Stimulated activated CD8-positive, alpha-beta memory T cell treated with anti-CD3 and anti-CD28 coated beads, Interleukin-15, amount 100 ng/mL, for 4 hours (primary cell): ENCODE data around the gene NDUFB3.

ENCODE experiments used
- DNase-seq, 2 donors: peaks; one replicate each; pipeline ENCODE4 v3.0.0-alpha.2; 2020; ENCODE audit warnings: low read depth in 2 of 2

Gene NDUFB3

DNA sequence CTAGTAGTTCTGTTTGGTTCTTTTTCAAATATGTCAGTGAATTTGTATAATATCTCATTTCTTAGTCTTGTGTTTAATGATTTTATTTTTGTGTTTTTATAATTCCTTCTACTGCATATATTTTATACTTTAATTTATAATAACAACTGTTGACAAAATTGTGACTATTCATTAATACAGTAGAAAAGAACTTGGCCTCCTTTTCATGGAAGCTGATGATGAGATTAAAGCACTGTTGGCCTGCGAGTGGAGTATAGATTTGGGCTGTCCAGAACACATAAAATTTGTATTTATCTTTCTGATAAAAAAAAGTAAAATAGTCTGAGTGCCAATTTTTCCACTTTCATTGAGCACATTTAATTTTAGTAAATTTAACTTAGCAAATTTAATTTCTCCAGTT lies 56.2 kb downstream of the NDUFB3 start:
- DNase-seq, result no peak

DNA sequence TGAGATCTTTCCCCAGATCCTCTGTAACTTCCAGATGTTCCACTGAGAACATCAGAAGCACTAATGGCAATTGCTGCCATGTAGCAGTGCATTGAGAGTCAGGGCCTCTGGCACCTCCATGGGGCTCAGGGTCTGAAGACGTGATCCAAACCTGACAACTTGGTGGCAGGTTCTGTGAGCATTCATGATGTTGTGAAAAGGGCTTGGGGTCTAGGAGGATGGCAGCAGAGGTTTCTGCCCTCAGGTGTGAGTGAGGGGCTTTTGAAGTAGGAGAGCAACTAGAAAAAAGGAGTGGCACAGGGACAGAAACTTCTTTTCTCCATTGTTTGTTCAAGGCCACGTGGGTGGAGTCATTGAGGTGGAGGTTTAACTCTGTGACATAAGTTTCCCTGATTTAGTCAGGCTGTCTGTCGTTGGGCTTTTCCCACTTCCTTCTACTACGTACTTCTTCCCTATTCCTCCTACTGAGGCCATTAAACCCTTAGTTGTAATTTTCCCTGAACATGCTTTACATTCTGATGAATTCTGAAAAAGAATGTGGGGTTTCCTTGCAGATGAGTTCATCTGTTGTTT lies 57.2 kb downstream of the NDUFB3 start:
- DNase-seq, result no peak

DNA sequence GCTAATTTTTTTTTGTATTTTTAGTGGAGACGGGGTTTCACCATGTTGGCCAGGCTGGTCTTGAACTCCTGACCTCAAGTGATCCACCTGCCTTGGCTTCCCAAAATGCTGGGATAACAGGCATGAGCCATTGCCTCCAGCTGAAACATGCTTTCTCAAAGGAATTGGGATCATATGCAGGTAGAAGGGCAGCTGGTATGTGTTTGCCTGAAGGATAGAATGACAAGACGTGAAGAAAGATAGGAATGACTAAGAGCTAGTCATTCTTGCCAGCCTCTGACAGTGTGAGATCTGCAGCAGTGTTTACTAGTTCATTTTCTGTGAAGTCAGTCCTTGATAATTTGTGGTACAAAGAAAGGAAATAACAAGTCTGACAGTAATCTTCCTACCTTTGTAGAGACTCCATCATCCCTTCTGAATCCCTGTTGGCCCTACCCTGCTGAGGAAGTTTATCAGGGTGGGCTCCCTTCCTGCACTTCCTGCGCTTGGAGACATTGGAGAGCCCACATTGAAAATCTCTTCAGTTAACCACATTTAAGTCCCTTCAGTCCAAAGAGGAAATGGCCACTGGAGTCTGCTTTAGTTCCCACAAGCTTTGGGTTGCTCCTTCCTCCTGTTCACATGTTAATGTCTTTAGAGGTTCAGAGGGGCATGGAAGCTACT lies 58.9 kb downstream of the NDUFB3 start:
- no peak for DNase-seq

DNA sequence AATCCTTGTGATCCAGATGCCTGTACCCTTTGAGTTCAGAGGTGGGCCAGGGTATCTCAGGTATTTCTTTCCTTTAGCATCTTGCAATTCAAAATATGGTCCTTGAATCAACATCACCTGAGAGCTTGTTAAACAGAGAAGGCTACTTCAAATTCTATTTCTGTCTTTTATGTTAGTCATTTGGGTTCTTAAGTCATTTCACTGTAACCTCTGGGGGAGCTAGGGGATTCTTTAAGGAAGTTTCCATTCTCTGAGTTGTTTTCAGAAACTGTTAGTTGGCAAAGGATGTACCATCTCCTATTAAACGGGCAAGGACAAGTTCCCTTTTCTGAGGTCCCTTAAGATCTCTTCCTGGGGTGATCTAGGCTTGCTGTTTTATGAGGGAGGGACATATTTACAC lies 60.7 kb downstream of the NDUFB3 start:
- DNase-seq, result no peak
